CMK (cell line): ENCODE data around the gene DMBX1.

Source experiments
- DNase-seq: peaks from one replicate; pipeline ENCODE4 v3.0.0-alpha.2; 2010; ENCODE audit warnings: low read depth

Gene DMBX1

DNA sequence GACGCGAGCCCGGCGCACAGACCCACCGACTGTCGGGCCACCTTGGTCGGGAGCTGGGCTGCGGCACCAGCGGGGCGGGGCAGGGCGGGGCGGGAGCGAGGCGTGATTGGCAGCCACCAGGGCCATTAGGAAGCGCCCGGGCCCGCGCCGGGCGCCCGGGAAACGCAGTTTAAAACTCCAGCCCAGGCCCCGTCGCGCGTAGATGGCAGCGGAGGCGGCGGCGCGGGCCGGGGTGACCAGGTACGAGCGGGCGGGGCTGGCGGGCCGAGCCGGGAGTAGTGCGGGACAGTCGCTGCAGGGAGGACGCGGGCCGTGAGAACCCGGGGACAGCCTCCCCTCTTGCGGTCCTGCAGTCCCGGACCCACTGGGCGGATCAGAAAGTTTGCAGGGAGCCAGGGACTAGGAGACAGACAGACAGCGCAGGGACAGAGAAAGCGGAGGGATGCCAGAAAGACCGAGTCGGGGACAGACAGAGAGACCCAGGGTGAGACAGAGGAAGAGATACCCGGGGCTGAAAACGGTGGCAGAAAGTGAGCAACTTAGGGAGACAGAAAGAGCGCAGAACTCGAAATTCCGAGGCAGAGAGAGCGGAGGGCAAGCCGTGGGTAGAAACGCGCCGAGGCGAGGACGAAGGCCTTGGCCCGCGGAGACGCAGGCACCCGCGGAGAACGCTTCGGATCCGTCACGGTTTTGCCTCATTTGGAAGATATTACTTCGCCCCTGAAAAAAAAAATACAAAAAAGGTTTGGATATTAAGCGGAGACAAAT is at the start of gene DMBX1:
Gene DMBX1, plus strand, starts transcription at position 199 of the 768 bp plus-strand sequence. CDS start 17,175 bp downstream, outside the sequence.
- no peak for DNase-seq

DNA sequence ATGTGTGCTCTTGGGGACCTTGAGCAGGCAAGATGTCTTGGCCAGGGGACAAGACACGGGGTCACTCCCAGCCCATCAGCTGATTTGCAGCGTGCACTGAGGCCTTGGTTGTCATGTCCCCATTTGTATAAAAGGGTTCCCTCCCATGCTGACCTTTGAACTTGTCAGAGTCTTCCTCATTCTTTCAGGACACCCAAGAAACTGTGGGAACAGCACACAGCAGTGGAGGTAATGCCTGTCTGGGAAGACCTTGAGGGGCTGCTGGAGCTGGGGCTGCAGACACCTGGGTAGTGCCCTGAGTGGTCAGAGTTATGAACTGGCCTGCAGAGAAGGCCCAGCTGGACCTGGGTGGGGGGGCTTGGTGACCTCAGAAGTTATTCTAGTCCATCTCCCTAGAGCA is 49.2 kb upstream of the DMBX1 start:
- no peak for DNase-seq

DNA sequence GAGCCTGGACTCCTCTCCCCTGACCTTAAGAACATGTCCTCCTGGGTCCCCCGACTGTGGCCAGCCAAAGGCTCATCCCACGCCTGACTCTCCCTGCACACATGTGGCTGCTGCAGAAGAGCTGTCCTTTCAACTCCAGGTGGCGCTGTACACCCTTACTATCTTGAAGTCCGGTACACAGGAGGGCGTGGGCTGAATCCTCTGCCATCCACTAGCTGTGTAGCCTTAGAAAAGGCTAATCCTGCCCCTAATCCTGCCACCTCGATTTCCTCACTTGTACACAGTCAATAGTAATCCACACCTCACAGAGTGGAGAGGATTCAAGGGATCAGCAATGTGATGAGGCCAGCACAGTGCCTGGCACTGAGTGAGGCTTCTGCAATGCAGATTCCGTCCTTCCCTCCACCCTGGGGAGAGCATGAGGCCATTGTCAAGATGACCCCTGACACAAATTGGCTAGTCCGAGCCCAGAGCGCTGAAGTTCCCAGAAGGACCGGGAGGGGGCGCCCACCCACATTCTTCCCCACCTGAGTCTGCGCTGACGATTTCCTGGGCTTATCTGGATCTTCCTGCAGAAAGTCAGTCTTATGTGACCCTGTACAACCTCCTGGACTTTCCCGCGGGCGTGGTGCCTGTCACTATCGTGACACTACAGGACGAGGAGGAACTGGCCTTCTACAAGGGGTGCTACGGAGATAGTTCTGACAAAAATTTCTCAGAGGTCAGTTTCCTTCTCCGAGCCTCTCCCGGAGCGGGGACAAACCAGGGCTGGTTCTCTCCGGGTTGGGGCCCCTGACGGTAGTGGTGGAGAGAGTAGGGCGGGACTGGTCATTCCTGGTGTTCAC is 47.1 kb upstream of the DMBX1 start:
- peak; percentile 87 for DNase-seq

DNA sequence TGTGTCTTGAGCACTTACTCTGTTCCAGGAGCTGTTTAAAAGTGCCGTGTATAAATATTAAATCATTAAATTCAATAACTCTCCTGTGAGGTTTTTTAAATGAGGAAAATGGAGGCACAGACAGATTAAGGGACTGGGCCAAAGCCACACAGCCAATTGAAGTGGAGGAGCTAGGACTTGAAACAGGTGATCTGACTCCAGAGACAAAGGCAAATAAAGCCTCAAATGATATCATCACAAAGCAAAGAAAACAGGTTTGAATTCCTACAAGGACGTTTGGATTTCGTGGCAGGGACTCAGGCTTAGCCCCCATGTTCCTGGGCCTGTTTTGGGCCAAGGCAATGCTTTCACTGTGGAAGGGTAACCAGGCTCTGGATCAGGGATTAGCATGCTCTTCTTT is 45.2 kb upstream of the DMBX1 start:
- DNase-seq: no peak

DNA sequence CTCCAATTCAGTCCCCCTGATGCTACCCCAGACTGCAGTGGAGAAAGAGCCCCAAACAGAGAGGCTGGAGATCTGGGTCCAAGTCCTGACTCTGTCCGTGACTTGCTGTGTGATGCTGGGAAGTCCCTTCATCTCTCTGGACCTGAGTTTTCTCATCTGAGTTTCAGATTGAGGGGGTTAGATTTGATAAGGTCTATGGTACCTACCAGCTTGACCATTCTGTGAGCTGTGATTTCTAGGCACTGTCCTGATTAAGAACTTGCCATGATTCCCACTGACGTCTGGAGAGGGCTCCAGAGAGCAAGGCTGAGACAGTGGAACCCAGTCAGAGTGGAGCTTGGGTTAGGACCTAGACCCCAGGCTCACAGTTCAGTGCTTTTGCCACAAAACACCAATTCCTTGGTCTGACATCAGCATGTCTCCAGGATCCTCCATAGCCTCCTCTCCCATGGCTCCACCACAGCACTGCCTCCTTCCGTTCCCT is 43.8 kb upstream of the DMBX1 start:
- DNase-seq: no peak

DNA sequence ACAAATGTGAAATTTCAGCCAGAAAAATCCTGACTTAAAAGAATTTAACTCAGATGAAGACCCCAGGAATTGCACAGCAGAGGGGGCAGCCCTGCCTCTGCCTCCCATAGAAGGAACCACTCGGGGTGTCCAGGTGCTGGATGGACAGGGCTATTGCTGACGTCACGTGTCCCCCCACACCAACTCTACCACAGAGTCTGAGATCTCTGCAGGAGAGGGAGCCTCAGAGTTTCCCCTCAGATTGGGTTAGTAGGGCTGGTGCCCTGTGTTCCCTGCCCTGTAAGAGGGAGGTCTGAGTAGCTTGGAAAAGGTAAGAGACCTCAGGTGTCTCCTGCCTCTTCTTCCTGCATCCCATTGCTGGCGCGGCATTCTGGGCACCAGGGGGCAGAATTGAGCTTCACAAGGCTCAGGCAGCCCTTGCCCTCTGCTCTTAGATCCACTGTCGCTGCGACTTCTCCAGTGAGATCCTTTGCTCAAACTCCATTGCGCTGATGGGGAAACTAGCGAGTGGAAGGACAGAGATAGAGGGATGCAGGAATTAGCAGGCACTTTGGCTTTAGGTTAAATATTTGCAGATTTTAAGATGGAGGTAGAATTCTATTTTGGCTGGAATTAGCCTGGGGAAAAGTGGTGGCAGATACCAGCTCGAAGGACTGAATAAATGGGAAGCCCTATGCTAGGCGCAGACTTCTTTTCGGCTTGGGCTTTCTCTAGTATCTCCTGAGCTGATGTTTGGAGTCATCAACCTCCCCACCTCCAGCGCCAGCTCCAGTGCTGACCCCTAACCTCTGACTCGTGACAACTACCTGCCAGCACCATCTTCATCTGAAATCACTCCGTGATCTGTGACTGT is 42.8 kb upstream of the DMBX1 start:
- no peak for DNase-seq

DNA sequence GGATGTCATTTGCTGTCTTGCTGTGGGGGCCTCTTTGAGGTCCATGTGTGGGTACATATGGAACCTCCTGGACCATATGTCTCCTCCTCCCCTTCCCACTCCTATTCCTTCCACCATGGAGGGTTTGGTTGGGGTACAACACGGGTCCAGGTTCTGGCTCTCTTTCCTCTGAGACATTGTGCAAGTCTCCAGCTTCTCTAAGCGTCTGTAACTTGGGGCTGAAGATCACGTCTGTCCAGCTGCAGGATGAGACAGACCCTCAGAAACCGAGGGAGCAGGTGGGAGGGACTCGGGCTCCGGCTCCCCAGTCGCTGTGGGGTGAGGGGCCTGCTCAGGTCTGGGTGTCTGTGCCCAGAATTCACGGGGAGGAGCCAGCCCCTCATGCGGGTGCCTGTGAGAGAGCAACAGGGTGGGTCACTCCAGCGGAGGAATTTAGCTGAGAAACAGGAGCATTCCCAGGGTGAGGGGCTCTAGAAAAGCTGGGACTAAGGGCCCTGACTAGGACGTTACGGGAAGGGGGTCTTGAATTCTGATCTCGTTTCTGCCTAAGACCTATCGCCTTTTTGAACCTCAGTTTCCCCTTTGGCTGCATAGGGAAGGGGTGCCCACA is 42.0 kb upstream of the DMBX1 start:
- no peak for DNase-seq

DNA sequence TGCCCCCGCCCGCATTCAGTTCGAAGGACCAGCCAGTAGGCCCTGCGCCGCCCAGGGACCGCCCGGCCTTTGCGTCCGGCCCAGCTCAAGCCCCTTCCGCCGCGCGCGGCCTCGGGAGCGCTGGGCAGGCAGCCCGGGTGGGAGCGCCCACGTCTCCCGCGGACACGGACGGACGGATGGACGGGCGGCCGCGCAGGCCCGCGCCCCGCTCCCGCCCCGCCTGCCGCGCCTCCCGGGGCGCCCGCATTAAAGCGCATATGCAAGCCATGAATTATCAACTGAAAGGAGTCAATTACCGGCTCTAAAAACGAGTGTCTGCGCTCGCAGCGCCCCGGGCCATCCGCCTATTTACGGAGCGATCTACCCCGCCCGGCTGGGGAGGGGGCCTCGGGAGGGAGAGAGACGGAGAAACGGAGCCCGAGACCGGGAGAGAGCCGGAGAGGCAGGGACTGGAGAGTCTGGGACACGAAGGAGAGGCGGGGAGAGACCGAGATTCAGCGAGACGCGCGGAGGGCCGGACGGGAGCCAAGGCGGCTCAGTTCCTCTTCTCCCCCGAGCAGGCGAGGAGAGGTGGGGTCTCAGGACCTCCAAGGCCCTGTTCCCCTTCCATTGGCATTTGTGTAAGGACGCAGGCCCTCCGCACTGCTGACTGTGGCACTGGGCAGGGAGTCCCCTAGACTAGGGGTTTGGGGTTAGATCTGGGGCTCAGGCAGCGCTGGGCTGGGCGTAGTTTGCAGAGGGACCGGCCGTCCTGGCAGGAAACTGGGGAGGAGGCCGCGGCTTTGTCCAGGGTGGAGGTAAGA is 41.3 kb upstream of the DMBX1 start:
- no peak for DNase-seq

DNA sequence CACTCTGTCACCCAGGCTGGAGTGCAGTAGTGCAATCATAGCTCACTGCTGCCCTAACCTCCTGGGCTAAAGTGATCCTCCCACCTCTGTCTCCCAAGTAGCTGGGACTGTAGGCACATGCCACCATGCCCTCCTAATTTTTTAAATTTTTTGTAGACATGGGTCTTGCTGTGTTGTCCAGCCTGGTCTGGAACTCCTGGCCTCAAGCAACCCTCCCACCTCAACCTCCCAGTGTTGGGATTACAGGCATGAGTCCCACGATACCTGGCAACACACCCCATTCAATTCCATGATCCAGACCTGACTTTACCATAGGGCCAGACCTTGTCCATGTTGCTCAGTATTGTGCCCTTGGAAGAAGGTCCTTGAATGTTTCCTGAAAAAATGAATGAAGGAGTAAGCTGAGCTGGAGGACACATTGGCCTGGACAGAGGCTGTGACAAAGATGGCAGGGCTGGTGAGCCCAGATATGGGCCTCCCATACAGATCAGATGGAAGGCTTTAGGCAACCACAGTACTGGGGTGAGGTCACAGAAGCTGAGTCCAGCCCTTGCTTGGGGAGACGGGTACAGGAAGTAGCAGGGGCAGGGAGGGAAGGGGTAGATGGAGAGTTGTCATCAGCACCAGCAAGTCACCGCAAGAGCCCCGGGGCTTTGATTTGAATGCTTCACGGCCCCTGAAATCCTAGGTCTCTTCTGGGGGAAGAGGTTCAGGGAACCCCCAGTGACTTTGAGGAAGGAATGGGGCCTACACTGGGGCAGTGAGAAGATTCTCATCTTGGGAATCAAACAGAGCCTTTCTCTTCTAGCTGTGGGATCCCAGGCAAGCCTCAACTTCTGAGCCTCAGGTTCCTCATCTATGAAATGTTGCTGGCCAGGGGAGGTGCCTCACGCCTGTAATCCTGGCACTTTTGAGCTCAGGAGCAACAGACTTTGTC is 40.1 kb upstream of the DMBX1 start:
- no peak for DNase-seq

DNA sequence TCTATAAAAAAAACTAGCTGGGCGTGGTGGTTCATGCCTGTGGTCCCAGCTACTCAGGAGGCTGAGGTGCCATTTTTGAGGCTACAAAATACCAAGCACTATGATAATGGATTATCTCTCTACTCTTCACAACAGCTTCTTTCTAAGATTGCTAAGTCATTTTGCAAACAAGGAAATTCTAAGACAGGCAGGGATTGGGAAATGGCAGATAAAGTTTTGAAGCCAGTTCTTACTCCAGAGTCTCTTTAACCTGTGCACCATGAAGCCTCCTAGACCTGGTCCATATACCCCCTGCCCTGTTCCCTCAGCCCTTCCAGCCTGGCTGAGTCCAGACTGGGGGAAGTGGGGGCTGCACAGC is 39.5 kb upstream of the DMBX1 start:
- no peak for DNase-seq

DNA sequence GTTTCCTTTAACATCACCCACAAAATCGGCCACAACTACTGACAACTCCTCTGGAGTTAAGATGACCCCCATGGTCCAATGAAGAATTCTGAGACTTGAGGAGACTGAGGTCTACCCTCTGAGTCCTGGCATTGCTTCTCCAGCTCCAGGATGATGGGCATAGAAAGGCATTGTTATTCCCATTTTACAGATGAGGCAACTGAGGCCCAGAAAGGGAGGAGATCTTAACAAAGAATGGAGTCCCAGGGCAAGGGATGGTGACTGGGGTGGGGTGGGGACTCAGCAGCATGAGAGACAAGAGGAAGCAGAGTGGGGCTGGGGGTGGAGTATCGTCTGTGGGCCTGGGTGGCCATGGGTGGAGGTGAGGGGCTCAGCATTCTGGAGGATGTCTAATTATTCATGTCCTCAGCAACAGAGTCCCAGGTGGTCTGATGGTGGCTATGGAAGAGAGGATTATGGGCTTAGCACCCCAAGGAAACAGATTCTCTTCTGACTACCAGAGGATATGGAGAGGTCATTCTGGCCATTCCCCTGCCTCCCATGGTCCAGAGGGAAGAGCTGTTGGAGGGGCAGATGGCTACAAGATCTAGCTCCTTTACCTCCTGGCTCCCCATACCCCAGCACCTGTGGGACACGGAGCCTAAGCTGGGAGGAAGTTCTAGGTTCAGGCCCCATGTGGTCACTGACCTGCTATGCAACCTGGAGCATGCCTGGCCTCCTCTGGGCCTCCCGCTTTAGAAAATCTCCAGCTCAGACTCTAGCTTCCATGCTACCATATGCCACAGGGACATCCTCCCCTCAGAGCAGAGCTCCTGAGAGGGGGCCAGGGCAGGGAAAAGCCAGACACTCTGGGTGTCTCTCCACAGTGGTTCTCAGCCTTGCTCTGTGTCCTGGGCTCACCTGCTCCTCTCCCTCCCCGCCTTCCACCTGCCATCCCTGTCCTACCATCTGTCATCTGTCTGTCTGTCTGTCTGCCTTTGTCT is 37.4 kb upstream of the DMBX1 start:
- DNase-seq: no peak

DNA sequence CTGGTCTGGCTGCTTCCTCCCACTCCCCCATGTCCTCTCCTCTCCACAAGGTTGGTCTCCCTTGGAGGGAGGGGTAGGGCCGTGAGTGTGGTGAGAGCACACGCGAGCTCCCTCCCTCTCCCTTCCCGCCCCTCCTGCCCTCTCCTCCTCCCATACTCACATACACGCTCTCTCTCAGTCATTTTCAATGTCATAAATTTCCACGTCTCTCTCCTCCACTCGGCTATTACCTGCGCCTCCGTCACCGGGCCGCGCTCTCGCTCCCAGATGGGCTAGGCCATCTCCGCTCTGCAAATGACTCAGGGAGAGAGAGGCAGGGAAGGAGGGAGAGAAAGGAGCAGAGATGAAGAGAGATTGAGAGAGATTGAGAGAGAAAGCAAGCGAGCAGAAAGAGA is 36.7 kb upstream of the DMBX1 start:
- no peak for DNase-seq

DNA sequence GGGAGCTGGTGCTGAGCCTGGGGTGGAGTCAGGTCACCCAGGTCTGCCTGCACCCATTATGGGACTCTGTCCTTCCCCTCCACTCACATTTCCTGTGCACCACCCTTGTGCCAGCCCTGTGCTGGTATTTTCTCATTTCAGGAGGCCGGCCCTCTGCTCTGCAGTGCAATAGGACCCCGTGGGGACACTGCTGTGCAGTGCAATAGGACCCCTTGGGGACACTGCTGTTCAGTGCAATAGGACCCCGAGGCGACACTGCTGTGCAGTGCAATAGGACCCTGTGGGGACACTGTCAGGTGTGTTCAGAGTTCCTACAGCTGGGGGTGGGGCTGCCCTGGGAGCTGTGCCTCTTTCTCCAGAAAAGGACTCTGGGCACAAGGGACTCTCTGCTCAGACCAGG is 36.2 kb upstream of the DMBX1 start:
- DNase-seq: no peak

DNA sequence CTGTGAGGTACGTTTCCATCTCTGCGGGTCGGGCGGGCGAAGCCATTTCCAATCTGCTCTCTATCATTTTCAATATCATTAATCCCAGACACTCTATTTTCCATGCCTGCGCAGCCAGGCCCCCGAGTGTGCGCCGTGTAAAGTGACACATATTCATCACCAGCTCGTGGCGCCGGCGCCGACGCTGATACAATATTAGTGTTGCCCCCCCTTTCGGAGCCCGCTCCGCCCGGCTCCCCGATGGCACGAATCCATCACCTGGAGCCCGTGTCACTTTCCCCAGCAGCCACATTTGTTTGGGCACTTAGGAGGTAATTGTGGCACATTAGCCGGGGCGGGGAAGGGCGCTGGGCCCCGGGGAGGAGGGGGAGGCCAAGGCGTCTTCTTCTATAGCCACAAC is 33.7 kb upstream of the DMBX1 start:
- DNase-seq: no peak

DNA sequence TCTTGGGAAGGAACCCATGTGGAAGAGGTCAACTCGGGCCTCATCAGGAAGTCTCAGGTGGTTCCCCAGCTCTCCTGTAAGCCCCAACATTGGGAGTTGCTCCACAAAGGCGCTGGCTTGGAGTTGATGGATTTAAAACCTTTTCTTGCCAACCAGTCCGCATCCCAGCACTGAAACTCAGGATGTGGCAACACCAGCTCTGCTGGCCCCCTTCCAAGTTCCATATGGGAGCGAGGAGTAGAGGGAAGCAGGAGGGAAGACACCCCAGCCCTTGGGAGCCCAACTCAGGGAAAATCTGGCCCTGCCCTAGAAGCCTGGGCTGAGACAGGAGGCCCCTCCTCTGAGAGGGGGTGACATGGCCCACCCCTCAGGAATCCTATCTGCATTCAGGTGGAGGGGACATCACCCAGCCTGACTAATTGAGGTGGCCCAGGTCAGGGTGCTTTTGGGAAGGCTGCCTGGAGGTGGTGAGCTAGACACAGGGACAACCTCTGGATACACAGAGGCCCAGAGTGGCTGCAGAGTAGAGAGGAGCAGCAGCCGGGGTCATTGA is 33.1 kb upstream of the DMBX1 start:
- no peak for DNase-seq

DNA sequence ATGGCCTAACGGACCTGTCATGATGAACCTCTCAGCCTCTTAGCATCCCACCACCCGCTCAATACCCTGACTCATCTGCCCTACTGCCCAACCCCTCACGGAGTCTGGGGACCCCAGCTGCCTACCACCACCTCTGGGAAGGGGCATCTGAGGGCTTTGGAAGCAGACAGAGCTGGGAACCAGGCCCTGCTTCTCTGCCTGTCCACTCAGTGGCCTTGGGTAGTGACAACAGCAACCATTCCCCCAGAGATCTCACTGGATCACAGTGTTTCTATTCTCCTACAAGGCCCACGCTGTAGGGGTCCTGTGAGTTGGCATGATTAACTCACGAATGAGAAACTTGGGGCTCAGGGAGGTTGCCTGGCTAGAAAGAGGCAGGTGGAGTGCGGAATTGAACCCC is 32.5 kb upstream of the DMBX1 start:
- DNase-seq: no peak

DNA sequence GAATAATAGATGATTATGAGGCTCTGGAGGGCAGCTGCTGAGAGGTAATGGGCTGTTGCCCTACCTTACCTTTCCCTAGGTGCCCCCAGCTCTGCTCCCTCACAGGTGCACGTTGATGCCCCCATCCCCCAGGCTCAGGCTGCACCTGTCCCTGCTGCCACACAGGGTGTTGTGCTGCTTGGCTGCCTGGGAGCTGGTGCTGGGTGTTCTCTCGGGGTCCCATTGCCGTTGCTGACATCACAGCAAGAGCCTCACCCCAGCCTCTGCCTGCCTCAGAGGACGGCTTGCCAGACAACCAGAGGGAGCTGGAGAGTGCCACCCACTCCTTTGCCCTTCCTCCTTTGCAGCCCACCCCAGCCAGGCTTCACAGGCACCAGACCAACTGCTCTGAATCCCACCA is 31.4 kb upstream of the DMBX1 start:
- no peak for DNase-seq

DNA sequence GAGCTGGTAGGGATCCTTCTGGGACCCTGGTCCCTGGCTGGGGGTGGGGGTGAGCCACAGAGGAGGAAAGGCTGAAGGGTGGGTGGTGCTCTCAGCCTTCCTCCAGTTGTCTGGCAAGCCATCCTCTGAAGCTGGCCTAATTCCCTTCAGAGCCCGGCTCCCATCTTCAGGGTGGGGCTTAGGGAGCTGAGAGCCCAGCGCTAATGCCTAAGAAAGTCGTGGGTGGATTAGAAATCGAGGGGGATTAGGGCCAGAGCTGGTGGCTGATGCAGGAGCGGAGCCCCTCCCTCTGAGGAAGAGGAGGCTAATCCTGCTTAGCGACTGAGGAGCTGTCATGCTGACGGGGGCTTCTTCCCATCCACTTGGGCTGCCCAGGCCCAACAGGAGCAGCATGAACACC is 30.8 kb upstream of the DMBX1 start:
- DNase-seq: no peak

DNA sequence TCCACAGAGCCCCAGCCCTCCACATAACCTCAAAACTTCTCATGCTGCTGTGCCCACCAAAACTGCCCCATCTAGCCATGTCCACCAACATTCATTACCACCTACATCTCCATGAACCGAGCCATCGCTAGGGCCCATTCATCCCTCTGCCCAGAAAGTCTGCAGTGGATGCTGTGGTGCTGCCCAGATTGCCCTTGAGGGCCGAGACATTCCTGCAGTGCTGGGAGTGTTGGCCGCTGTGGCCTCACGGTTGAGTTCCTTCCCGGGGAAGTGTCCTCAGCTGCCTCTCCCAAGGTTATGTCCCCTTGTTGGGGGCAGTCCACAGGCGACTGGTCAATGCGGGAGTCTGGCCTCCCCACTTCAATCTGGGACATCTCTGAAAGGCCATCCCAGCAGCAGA is 30.3 kb upstream of the DMBX1 start:
- DNase-seq: no peak
